SU-DHL-6 (cell line): ENCODE data around the gene SPDYE1.
"Not testable (repeated sequence)": the region's sequence is repeated elsewhere in the genome, so short reads cannot be mapped to it uniquely, and the experiment has no call there.

Experiments
- EZH2phosphoT487 ChIP-seq: fragments of 200-600 bp; sonication (generic), shearing (Covaris generic); conservative IDR thresholded peaks from 2 replicates; pipeline ENCODE4 v1.6.1; 2018; ENCODE audit warnings: mild to moderate bottlenecking, antibody characterized with exemption, low read length, moderate library complexity, mixed read lengths
- TF ChIP-seq, protein P1 (sequence below): fragments of 200-600 bp; sonication (generic); IDR thresholded peaks from one replicate; pipeline ENCODE4 v1.5.1; 2017; ENCODE audit warnings: antibody characterized with exemption, mild to moderate bottlenecking, low read length, moderate library complexity; ENCODE audit not compliant: insufficient read depth, poor library complexity, severe bottlenecking

DNA sequence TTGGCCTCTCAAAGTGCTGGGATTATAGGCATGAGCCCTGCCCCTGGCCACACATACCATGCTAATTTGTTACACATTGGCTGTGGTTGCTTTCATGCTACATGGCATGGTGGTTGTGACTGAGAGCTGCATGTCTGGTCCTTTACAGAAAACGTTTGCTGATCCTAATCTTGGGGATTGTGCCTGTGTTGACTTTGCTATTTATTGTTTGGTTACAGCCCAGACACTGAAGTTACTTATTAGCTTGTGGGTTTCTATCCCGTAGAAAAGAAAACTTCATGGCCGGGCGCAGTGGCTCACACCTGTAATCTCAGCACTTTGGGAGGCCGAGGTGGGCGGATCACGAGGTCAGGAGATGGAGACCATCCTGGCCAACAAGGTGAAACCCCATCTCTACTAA is 24.4 kb downstream of the SPDYE1 start:
- TF ChIP-seq, protein P1, sequence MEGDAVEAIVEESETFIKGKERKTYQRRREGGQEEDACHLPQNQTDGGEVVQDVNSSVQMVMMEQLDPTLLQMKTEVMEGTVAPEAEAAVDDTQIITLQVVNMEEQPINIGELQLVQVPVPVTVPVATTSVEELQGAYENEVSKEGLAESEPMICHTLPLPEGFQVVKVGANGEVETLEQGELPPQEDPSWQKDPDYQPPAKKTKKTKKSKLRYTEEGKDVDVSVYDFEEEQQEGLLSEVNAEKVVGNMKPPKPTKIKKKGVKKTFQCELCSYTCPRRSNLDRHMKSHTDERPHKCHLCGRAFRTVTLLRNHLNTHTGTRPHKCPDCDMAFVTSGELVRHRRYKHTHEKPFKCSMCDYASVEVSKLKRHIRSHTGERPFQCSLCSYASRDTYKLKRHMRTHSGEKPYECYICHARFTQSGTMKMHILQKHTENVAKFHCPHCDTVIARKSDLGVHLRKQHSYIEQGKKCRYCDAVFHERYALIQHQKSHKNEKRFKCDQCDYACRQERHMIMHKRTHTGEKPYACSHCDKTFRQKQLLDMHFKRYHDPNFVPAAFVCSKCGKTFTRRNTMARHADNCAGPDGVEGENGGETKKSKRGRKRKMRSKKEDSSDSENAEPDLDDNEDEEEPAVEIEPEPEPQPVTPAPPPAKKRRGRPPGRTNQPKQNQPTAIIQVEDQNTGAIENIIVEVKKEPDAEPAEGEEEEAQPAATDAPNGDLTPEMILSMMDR: not testable (repeated sequence)
- not testable (repeated sequence) for TF ChIP-seq EZH2phosphoT487
